ENCODE data around the gene PRDM15. TPM values are rescaled to one million over a fixed set of nuclear protein-coding genes. Genes with fewer than 3 reads are reported as not detected.

PRDM15 gene
- total RNA-seq, 4 donors from 2014 or later, result 5.3 to 20.8 (median 13.6) TPM

DNA sequence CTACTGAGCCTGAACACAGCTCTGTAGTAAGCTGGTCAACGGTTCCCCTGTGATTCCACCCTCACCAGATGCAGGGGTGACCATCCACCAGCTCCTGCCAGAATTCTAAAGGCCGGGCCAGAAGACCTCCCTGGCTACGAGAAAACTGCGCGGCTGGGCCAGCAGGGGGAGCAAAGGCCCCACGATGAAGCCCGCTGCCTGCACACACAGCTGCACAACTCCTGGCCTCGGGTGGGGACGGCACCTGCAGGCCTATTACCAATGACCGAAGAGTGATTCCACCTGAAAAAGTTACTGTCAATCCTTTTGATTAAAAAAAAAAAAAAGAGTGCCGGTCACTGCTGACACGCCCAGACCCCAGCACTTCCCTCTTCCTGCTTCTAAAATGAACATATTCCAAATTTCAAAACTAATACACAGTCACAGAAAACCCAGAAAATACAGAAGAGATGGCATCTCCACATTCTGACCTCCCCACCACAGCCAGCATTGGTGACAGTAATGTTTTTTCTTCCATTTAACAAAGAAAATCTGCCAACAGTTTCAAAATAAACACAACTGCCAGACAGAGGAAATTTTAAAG is 62.5 kb downstream of the PRDM15 start:
- TF ChIP-seq, protein P1, sequence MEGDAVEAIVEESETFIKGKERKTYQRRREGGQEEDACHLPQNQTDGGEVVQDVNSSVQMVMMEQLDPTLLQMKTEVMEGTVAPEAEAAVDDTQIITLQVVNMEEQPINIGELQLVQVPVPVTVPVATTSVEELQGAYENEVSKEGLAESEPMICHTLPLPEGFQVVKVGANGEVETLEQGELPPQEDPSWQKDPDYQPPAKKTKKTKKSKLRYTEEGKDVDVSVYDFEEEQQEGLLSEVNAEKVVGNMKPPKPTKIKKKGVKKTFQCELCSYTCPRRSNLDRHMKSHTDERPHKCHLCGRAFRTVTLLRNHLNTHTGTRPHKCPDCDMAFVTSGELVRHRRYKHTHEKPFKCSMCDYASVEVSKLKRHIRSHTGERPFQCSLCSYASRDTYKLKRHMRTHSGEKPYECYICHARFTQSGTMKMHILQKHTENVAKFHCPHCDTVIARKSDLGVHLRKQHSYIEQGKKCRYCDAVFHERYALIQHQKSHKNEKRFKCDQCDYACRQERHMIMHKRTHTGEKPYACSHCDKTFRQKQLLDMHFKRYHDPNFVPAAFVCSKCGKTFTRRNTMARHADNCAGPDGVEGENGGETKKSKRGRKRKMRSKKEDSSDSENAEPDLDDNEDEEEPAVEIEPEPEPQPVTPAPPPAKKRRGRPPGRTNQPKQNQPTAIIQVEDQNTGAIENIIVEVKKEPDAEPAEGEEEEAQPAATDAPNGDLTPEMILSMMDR (IDR thresholded peaks at IDR 0.05), result peak in 1 of 3 donors; percentile 29
- ATAC-seq (ENCODE audit: low FRiP score), result peak; percentile 67
- DNase-seq (ENCODE audit: low spot score), result no peak

DNA sequence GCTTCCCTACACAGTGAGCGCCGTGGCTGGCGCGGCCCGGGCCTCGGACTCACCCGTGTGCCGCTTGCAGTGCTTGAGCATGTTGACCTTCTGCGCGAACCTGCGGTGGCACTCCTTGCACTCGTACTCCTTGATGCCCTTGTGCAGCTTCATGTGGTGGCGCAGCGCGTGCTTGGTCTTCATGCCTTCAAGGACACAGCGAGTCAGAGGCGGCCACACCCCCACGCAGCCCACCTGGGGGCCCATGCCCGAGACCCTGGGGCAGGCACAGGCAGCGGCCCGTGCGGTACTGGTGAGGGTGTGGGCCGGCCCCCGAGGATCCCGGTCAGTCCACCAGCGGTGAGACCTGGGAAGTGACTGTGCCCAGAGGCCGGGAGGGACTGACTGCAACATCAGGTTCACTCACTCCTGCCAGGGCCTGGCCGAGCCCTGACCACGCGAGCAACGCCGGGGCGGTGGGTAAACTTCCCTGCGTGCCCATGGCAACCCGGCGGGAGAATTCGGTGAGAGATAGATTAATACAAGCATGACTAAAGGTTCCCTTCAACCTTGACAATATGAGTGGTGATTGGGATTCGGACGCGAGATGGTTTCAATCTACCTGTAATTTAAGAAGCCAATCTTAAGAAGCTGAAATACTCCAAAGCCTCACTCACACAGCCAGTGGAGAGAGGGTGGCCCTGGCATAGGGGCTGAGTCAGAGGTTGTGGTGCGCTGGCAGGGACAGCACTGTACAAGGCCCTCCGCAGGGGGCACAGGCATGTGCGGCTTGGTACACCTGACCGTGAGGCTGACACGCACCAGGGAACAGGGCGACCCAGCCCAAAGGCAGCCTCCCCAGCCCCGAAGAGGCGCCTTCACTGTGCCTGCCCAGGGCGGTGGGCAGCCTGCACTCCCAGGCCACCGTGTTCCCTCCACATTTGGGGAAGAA is 63.2 kb downstream of the PRDM15 start:
- DNase-seq (ENCODE audit: low spot score), result no peak

DNA sequence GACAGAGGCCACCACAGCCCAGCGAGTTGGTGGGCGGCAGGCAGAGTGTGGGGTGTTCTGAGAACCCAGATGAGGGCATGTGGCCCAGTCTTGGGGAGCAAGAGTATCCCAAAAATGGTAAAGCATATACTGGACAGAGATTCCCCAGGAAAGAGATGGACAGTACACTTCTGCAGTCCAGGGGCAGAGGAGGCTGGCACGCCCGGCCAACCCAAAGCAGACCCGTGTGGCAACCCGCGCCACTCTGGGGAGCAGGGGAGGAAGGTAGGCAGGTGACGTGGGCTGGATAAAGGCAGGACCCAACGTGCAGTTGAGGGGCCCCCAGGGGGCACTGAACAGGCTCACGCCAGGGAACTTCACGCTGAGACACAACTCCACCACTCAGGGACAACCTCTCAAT is 65.9 kb downstream of the PRDM15 start:
- TF ChIP-seq, protein P1 (IDR thresholded peaks at IDR 0.05), result no peak
- no peak for ATAC-seq (ENCODE audit: low FRiP score)
- DNase-seq (ENCODE audit: low spot score), result no peak

More for the DNA sequence above, 63.2 kb downstream of the PRDM15 start:
- peak; percentile 34 for ATAC-seq (ENCODE audit: low FRiP score)
- TF ChIP-seq, protein P1 (IDR thresholded peaks at IDR 0.05), result no peak

DNA sequence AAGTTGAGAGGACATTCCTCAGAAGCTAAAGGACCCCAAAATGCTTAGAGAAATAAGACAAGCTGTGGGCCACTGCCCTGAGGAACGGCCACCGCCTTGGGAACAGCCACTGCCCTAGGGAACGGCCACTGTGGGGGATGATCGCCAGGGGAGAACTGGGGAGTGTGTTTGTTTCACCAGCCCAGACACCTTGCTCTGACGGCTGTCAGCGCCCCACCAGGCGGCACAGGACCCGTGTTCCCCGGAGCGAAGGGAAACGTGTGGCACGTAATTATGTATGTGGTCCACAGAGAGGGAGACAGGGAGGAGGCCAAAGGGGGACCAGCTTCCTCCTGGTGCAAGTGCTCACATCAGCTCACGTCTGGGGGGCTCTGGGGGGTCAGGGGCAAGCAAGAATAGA is 66.5 kb downstream of the PRDM15 start:
- ATAC-seq (ENCODE audit: low FRiP score) (no peak), DNase-seq (ENCODE audit: low spot score) (no peak)
- TF ChIP-seq, protein P1 (IDR thresholded peaks at IDR 0.05), result no peak

DNA sequence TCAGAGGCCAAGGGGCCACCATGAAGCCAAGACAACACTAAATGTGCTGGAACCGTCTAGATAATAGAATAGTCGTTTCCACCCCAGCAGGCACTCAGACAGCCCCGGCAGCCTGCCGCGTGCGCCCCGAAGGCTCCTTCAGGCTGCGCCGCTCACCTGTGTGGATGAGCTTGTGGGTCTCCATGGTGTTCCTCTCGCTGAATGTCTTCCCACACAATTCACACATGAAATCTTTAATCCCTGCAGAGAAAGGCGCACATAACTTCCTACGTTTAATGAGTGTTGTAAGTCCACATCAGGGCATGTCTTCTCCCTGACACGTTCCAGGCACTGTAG is 68.6 kb downstream of the PRDM15 start:
- no peak for ATAC-seq (ENCODE audit: low FRiP score)
- no peak for DNase-seq (ENCODE audit: low spot score)
- TF ChIP-seq, protein P1 (IDR thresholded peaks at IDR 0.05), result no peak

DNA sequence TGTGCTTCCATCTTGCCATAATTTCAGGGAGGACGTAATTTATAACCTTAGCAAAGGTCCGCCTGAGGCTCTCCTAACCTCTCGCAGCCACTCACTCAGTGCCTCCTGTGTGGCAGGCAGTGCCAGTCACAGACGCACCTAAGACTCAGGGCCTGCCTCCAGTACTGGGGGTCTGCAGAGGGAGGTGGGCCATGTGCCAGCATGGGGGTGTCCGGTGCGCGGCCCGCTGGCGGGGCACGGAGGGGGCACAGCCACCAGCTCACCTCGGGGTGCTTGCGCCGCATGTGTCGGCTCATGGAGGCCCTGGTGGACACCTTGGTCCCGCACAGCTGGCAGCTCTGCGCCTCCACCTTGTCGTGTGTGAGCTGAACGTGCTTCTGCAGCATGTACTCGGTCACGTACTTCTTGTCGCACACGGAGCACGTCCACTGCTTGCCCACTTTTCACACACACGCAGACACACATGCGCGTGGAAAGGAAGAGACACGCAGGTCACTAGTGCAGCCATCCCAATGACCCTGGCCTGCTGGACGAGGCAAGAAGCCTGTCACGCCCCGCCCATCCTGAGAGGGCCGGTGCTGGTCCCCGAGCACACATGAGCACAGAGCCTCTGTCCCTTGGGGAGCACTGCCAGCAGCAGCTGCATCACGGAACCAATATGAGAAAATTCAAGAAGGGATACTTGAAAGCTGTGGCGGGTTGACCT is 69.1 kb downstream of the PRDM15 start:
- TF ChIP-seq, protein P1 (IDR thresholded peaks at IDR 0.05), result no peak
- DNase-seq (ENCODE audit: low spot score), result no peak
- no peak for ATAC-seq (ENCODE audit: low FRiP score)
